ENCODE measurements around the gene NDUFA6. TPM values are rescaled to one million over a fixed set of nuclear protein-coding genes. Genes with fewer than 3 reads are reported as not detected.

Gene NDUFA6
- total and polyA plus RNA-seq, 4 donors: 43.7 to 235 (median 56.6) TPM

GRCh38 chr22:42078469-42079318 is 11.9 kb downstream of the NDUFA6 start:
- Histone ChIP-seq H3K9ac (ENCODE audit: low read depth in 1 of 2, low read length in 2 of 2) (peak overlapping the region; percentile 69 to 72), H3K36me3 (ENCODE audit: control insufficient read depth in 4 of 4, insufficient read depth in 3 of 4, low read depth in 1 of 4, low read length in 3 of 4) (peaks cover 0 to 4% (median 2%) of the 10 kb centered on the region in 4 donors), H3K9me3 (ENCODE audit: control insufficient read depth in 4 of 4, low read length in 3 of 4) (peaks cover 0 to 2% (median 0%) of the 10 kb centered on the region in 4 donors), H3K4me1 (ENCODE audit: control insufficient read depth in 4 of 4, insufficient read depth in 4 of 4, low read length in 3 of 4) (peaks cover 5 to 23% (median 13%) of the 10 kb centered on the region in 4 donors), H3K27ac (ENCODE audit: low read depth in 1 of 2, low read length in 2 of 2) (peak overlapping the region; percentile 93 to 95), H3K27me3 (ENCODE audit: control insufficient read depth in 4 of 4, insufficient read depth in 4 of 4, low read length in 3 of 4) (no peaks in the 10 kb centered on the region), H3K4me3 (ENCODE audit: low read depth in 1 of 3, low read length in 3 of 3) (peak overlapping the region in 2 of 3 donors; percentile 52 to 62)
- no peak for DNase-seq (ENCODE audit: low spot score)
- 51% methylated on average over 24 of the region's 24 CpGs for WGBS
- TF ChIP-seq SP1 (IDR thresholded peaks at IDR 0.05): no peak
- peak in 1 of 2 donors; percentile 49 for TF ChIP-seq GABPA (IDR thresholded peaks at IDR 0.05 in 1 of 2, conservative IDR thresholded peaks at IDR 0.05 in 1 of 2)
- TF ChIP-seq HNF4G (IDR thresholded peaks at IDR 0.05): peak; percentile 29
- TF ChIP-seq HNF4A (conservative IDR thresholded peaks at IDR 0.05): peak; percentile 62 to 69
- TF ChIP-seq ZBTB33 (IDR thresholded peaks at IDR 0.05): no peak

GRCh38 chr22:42077486-42078125 is 13.0 kb downstream of the NDUFA6 start:
- no peak overlapping the region for H3K4me3 ChIP-seq (ENCODE audit: low read depth in 1 of 3, low read length in 3 of 3)
- H3K9me3 ChIP-seq (ENCODE audit: control insufficient read depth in 4 of 4, low read length in 3 of 4): peaks cover 0 to 2% (median 0%) of the 10 kb centered on the region in 4 donors
- H3K4me1 ChIP-seq (ENCODE audit: control insufficient read depth in 4 of 4, insufficient read depth in 4 of 4, low read length in 3 of 4): peaks cover 5 to 27% (median 13%) of the 10 kb centered on the region in 4 donors
- TF ChIP-seq MAX (IDR thresholded peaks at IDR 0.05): no peak
- no peak for TF ChIP-seq SP1 (IDR thresholded peaks at IDR 0.05)
- TF ChIP-seq FOXA1 (IDR thresholded peaks at IDR 0.05): no peak
- TF ChIP-seq JUND (IDR thresholded peaks at IDR 0.05): no peak
- no peak for TF ChIP-seq HNF4G (IDR thresholded peaks at IDR 0.05)
- no peak for TF ChIP-seq YY1 (IDR thresholded peaks at IDR 0.05)
- no peak for TF ChIP-seq RAD21 (IDR thresholded peaks at IDR 0.05)
- TF ChIP-seq HNF4A (conservative IDR thresholded peaks at IDR 0.05): no peak
- TF ChIP-seq TAF1 (conservative IDR thresholded peaks at IDR 0.05): no peak
- no peak for TF ChIP-seq REST (IDR thresholded peaks at IDR 0.05)
- TF ChIP-seq EGR1 (IDR thresholded peaks at IDR 0.05; ENCODE audit: low read depth in 2 of 2): no peak
- no peak for TF ChIP-seq NR2F2 (IDR thresholded peaks at IDR 0.05)
- TF ChIP-seq RXRA (IDR thresholded peaks at IDR 0.05): no peak
- no peak for TF ChIP-seq ATF3 (IDR thresholded peaks at IDR 0.05)
- no peak for TF ChIP-seq ZBTB33 (IDR thresholded peaks at IDR 0.05)
- no peak for TF ChIP-seq GABPA (IDR thresholded peaks at IDR 0.05 in 1 of 2, conservative IDR thresholded peaks at IDR 0.05 in 1 of 2)
- TF ChIP-seq CTCF (IDR thresholded peaks at IDR 0.05; ENCODE audit: low read depth, low read length, missing input control): no peak
- TF ChIP-seq FOXA2 (IDR thresholded peaks at IDR 0.05): no peak
- no peak overlapping the region for H3K27ac ChIP-seq (ENCODE audit: low read depth in 1 of 2, low read length in 2 of 2)
- peaks cover 0 to 2% (median 0%) of the 10 kb centered on the region in 4 donors for H3K36me3 ChIP-seq (ENCODE audit: control insufficient read depth in 4 of 4, insufficient read depth in 3 of 4, low read depth in 1 of 4, low read length in 3 of 4)
- no peak overlapping the region for H3K9ac ChIP-seq (ENCODE audit: low read depth in 1 of 2, low read length in 2 of 2)
- DNase-seq (ENCODE audit: low spot score): no peak
- no peaks in the 10 kb centered on the region for H3K27me3 ChIP-seq (ENCODE audit: control insufficient read depth in 4 of 4, insufficient read depth in 4 of 4, low read length in 3 of 4)
- 95% methylated on average over 21 of the region's 21 CpGs for WGBS

Data from liver (tissue), 9 donors.